GM23338 (cell line): ENCODE measurements around the gene SHISA6. TPM values are rescaled to one million over a fixed set of nuclear protein-coding genes. Genes with fewer than 3 reads are reported as not detected.

Source experiments
- ATAC-seq: fragments of 200-7000 bp; cut with Tn5 transposase; 3 replicates; pipeline ENCODE4 v1.9.1; 2020
- DNase-seq: peaks from one replicate; pipeline ENCODE4 v3.0.0-alpha.2; 2015; ENCODE audit warnings: low spot score
- H2AFZ ChIP-seq: fragments of 200-600 bp; sonication (generic); 2 replicates; pipeline ENCODE4 v1.8.0; 2016; ENCODE audit warnings: antibody characterized with exemption, mild to moderate bottlenecking, moderate library complexity
- H3F3A ChIP-seq: fragments of 200-600 bp; sonication (generic); replicated peaks from 2 replicates; pipeline ENCODE4 v1.8.0; 2017; ENCODE audit warnings: antibody characterized with exemption, mixed run types, low read depth
- H3K27ac ChIP-seq: fragments of 200-600 bp; sonication (generic); 2 replicates; pipeline ENCODE4 v1.6.1; 2016; ENCODE audit warnings: low read depth
- H3K27me3 ChIP-seq: fragments of 200-600 bp; sonication (generic); 2 replicates; pipeline ENCODE4 v1.8.0; 2016; ENCODE audit warnings: mild to moderate bottlenecking, mixed run types, moderate library complexity; ENCODE audit not compliant: insufficient read depth
- H3K36me3 ChIP-seq: fragments of 200-600 bp; sonication (generic); 2 replicates; pipeline ENCODE4 v1.8.0; 2016; ENCODE audit warnings: mild to moderate bottlenecking; ENCODE audit not compliant: insufficient read depth
- H3K4me1 ChIP-seq: fragments of 200-600 bp; sonication (generic); 2 replicates; pipeline ENCODE4 v1.8.0; 2016; ENCODE audit warnings: mild to moderate bottlenecking, moderate library complexity; ENCODE audit not compliant: insufficient read depth
- H3K4me2 ChIP-seq: fragments of 200-600 bp; sonication (generic); 2 replicates; pipeline ENCODE4 v1.7.1; 2017; ENCODE audit warnings: mixed run types
- H3K4me3 ChIP-seq: fragments of 200-600 bp; sonication (generic); 2 replicates; pipeline ENCODE4 v1.6.1; 2016; ENCODE audit warnings: mixed run types
- H3K79me2 ChIP-seq: fragments of 200-600 bp; sonication (generic); replicated peaks from 2 replicates; pipeline ENCODE4 v1.8.0; 2017; ENCODE audit warnings: mild to moderate bottlenecking; ENCODE audit not compliant: insufficient read depth
- H3K9me2 ChIP-seq: fragments of 200-600 bp; sonication (generic); 2 replicates; pipeline ENCODE4 v1.8.0; 2017; ENCODE audit not compliant: insufficient read depth
- H4K20me1 ChIP-seq: fragments of 200-600 bp; sonication (generic); replicated peaks from 2 replicates; pipeline ENCODE4 v1.8.0; 2017; ENCODE audit warnings: mild to moderate bottlenecking; ENCODE audit not compliant: insufficient read depth
- H3K27ac Mint-ChIP-seq: 2 replicates; pipeline ENCODE4 v1.8.0; 2020; ENCODE audit warnings: inconsistent platforms, mild to moderate bottlenecking, moderate library complexity, mixed read lengths
- H3K27me3 Mint-ChIP-seq: 3 replicates; pipeline ENCODE4 v1.8.0; 2022; ENCODE audit warnings: low read depth, mild to moderate bottlenecking, moderate library complexity, mixed read lengths, inconsistent platforms; ENCODE audit not compliant: insufficient read depth, poor library complexity
- H3K36me3 Mint-ChIP-seq: 3 replicates; pipeline ENCODE4 v1.8.0; 2021; ENCODE audit warnings: low read depth, mild to moderate bottlenecking, inconsistent platforms, moderate library complexity, mixed read lengths
- H3K4me1 Mint-ChIP-seq: 3 replicates; pipeline ENCODE4 v1.8.0; 2020; ENCODE audit warnings: mild to moderate bottlenecking, inconsistent platforms, mixed read lengths
- H3K4me3 Mint-ChIP-seq: 3 replicates; pipeline ENCODE4 v1.8.0; 2021; ENCODE audit warnings: moderate library complexity, mild to moderate bottlenecking, inconsistent platforms, mixed read lengths
- H3K9me3 Mint-ChIP-seq: 3 replicates; pipeline ENCODE4 v1.8.0; 2020; ENCODE audit warnings: moderate library complexity, mild to moderate bottlenecking, inconsistent platforms, mixed read lengths
- CREB1 ChIP-seq: fragments of 250-450 bp; sonication (Bioruptor Pico); IDR thresholded peaks from 2 replicates; pipeline ENCODE4 v1.5.0; 2020; ENCODE audit warnings: low read depth, mild to moderate bottlenecking, moderate library complexity
- EZH2 ChIP-seq: fragments of 200-600 bp; sonication (generic); IDR thresholded peaks from one replicate; pipeline ENCODE4 v1.8.0; 2017; ENCODE audit warnings: antibody characterized with exemption, mild to moderate bottlenecking, low read depth; ENCODE audit not compliant: unreplicated experiment
- EZH2phosphoT487 ChIP-seq: fragments of 200-600 bp; sonication (generic); IDR thresholded peaks from one replicate; pipeline ENCODE4 v1.8.1; 2018; ENCODE audit warnings: antibody characterized with exemption; ENCODE audit not compliant: unreplicated experiment
- JUNB ChIP-seq: IDR thresholded peaks from one replicate; pipeline ENCODE4 v1.6.1; 2016; ENCODE audit warnings: antibody characterized with exemption; ENCODE audit not compliant: unreplicated experiment
- NANOG ChIP-seq: IDR thresholded peaks from 2 replicates; pipeline ENCODE4 v1.6.1; 2016; ENCODE audit warnings: antibody characterized with exemption, borderline replicate concordance
- POLR2AphosphoS5 ChIP-seq: IDR thresholded peaks from 2 replicates; pipeline ENCODE4 v1.6.1; 2016; ENCODE audit warnings: antibody characterized with exemption, low read depth
- STAT1 ChIP-seq: IDR thresholded peaks from one replicate; pipeline ENCODE4 v1.6.1; 2016; ENCODE audit warnings: antibody characterized with exemption; ENCODE audit not compliant: unreplicated experiment
- ZNF114 ChIP-seq: fragments of 250-450 bp; sonication (Bioruptor Pico); IDR thresholded peaks from 2 replicates; pipeline ENCODE4 v1.5.0; 2020; ENCODE audit warnings: mild to moderate bottlenecking, moderate library complexity
- ZNF331 ChIP-seq: fragments of 250-450 bp; sonication (Bioruptor Pico); IDR thresholded peaks from 2 replicates; pipeline ENCODE4 v1.5.0; 2020; ENCODE audit warnings: low read depth, mild to moderate bottlenecking, moderate library complexity
- polyA plus RNA-seq: library from polyadenylated mRNA; unstranded; fragments of >200 nt; fragmentation: Nextera tagmentation; extraction: Ambion mirVana; gene quantifications from 2 replicates; pipeline ENCODE4 v1.2.1, GENCODE V29; 2016
- total RNA-seq: library from RNA; depleted of rRNA; stranded (reverse); fragments of >200 nt; shearing (Covaris generic); gene quantifications from 2 replicates; pipeline ENCODE4 v1.2.3, GENCODE V29; 2014
- TF ChIP-seq, protein P1 (sequence below), 2 experiments: fragments of 200-600 bp in 1 of 2; sonication (generic) in 1 of 2; conservative IDR thresholded peaks; 2 replicates each; pipeline versions ENCODE4 v1.5.1 to v1.6.1; 2016 to 2017; ENCODE audit warnings: antibody characterized with exemption in 2 of 2, low read depth in 2 of 2, mild to moderate bottlenecking in 2 of 2, moderate library complexity in 1 of 2
- TF ChIP-seq, protein P2 (sequence below): fragments of 250-450 bp; sonication (Bioruptor Pico); IDR thresholded peaks from 2 replicates; pipeline ENCODE4 v1.5.0; 2020; ENCODE audit warnings: mild to moderate bottlenecking, moderate library complexity
- TF ChIP-seq, protein P3 (sequence below): IDR thresholded peaks from one replicate; pipeline ENCODE4 v1.6.1; 2018; ENCODE audit warnings: antibody characterized with exemption; ENCODE audit not compliant: unreplicated experiment
- TF ChIP-seq, protein P4 (sequence below): IDR thresholded peaks from 2 replicates; pipeline ENCODE4 v1.6.1; 2016; ENCODE audit warnings: antibody characterized with exemption

SHISA6 gene
- total and polyA plus RNA-seq, 2 experiments from 2014 or later = 0.52 TPM; not detected in 1

DNA sequence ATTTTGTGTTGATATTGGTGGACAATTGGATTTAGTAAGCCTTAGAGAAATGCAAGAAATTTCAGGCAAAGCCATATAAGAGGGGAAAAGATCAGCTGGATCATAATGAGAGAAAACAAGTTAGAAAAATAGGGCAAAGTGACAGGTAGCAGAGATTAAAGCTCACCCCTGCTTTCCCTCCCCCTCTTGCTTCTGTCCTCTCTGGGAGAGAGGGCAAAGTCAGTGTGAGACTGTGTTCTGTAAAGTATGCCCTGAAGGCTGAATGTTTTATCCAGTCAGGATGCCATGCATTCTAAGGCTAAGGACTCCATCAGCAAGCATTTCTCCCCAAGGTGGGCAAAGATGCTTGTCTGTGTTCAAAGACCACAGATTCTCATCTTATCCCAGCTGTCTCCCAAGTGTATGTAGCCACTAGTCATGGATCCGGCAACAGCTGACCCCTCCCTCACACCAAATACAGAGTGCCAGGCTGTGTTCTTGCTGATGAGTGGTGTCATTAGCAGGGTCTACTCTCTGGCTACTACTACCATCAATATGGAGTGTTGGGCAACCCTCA is 221.1 kb downstream of the SHISA6 start:
- Mint-ChIP-seq H3K4me3 (no peak overlapping the region), H3K36me3 (peaks cover 42% of the 10 kb centered on the region), H3K27ac (no peak overlapping the region), H3K4me1 (no peaks in the 10 kb centered on the region), H3K9me3 (peaks cover 100% of the 10 kb centered on the region), H3K27me3 (peaks cover 9% of the 10 kb centered on the region)
- no peak for TF ChIP-seq EZH2phosphoT487
- no peak for TF ChIP-seq JUNB
- TF ChIP-seq ZNF331 (CRISPR knock-in tag) = no peak
- TF ChIP-seq STAT1 = no peak
- TF ChIP-seq, protein P1, sequence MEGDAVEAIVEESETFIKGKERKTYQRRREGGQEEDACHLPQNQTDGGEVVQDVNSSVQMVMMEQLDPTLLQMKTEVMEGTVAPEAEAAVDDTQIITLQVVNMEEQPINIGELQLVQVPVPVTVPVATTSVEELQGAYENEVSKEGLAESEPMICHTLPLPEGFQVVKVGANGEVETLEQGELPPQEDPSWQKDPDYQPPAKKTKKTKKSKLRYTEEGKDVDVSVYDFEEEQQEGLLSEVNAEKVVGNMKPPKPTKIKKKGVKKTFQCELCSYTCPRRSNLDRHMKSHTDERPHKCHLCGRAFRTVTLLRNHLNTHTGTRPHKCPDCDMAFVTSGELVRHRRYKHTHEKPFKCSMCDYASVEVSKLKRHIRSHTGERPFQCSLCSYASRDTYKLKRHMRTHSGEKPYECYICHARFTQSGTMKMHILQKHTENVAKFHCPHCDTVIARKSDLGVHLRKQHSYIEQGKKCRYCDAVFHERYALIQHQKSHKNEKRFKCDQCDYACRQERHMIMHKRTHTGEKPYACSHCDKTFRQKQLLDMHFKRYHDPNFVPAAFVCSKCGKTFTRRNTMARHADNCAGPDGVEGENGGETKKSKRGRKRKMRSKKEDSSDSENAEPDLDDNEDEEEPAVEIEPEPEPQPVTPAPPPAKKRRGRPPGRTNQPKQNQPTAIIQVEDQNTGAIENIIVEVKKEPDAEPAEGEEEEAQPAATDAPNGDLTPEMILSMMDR (conservative IDR thresholded peaks at IDR 0.05; ENCODE audit: low read depth in 2 of 2) = no peak
- no peak for TF ChIP-seq NANOG
- TF ChIP-seq, protein P2, sequence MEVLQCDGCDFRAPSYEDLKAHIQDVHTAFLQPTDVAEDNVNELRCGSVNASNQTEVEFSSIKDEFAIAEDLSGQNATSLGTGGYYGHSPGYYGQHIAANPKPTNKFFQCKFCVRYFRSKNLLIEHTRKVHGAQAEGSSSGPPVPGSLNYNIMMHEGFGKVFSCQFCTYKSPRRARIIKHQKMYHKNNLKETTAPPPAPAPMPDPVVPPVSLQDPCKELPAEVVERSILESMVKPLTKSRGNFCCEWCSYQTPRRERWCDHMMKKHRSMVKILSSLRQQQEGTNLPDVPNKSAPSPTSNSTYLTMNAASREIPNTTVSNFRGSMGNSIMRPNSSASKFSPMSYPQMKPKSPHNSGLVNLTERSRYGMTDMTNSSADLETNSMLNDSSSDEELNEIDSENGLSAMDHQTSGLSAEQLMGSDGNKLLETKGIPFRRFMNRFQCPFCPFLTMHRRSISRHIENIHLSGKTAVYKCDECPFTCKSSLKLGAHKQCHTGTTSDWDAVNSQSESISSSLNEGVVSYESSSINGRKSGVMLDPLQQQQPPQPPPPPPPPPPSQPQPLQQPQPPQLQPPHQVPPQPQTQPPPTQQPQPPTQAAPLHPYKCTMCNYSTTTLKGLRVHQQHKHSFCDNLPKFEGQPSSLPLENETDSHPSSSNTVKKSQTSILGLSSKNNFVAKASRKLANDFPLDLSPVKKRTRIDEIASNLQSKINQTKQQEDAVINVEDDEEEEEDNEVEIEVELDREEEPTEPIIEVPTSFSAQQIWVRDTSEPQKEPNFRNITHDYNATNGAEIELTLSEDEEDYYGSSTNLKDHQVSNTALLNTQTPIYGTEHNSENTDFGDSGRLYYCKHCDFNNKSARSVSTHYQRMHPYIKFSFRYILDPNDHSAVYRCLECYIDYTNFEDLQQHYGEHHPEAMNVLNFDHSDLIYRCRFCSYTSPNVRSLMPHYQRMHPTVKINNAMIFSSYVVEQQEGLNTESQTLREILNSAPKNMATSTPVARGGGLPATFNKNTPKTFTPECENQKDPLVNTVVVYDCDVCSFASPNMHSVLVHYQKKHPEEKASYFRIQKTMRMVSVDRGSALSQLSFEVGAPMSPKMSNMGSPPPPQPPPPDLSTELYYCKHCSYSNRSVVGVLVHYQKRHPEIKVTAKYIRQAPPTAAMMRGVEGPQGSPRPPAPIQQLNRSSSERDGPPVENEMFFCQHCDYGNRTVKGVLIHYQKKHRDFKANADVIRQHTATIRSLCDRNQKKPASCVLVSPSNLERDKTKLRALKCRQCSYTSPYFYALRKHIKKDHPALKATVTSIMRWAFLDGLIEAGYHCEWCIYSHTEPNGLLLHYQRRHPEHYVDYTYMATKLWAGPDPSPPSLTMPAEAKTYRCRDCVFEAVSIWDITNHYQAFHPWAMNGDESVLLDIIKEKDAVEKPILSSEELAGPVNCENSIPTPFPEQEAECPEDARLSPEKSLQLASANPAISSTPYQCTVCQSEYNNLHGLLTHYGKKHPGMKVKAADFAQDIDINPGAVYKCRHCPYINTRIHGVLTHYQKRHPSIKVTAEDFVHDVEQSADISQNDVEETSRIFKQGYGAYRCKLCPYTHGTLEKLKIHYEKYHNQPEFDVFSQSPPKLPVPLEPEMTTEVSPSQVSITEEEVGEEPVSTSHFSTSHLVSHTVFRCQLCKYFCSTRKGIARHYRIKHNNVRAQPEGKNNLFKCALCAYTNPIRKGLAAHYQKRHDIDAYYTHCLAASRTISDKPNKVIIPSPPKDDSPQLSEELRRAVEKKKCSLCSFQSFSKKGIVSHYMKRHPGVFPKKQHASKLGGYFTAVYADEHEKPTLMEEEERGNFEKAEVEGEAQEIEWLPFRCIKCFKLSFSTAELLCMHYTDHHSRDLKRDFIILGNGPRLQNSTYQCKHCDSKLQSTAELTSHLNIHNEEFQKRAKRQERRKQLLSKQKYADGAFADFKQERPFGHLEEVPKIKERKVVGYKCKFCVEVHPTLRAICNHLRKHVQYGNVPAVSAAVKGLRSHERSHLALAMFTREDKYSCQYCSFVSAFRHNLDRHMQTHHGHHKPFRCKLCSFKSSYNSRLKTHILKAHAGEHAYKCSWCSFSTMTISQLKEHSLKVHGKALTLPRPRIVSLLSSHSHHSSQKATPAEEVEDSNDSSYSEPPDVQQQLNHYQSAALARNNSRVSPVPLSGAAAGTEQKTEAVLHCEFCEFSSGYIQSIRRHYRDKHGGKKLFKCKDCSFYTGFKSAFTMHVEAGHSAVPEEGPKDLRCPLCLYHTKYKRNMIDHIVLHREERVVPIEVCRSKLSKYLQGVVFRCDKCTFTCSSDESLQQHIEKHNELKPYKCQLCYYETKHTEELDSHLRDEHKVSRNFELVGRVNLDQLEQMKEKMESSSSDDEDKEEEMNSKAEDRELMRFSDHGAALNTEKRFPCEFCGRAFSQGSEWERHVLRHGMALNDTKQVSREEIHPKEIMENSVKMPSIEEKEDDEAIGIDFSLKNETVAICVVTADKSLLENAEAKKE (CRISPR knock-in tag) = no peak
- TF ChIP-seq POLR2AphosphoS5 = no peak
- TF ChIP-seq CREB1 = no peak
- no peak for TF ChIP-seq EZH2
- TF ChIP-seq, protein P3, sequence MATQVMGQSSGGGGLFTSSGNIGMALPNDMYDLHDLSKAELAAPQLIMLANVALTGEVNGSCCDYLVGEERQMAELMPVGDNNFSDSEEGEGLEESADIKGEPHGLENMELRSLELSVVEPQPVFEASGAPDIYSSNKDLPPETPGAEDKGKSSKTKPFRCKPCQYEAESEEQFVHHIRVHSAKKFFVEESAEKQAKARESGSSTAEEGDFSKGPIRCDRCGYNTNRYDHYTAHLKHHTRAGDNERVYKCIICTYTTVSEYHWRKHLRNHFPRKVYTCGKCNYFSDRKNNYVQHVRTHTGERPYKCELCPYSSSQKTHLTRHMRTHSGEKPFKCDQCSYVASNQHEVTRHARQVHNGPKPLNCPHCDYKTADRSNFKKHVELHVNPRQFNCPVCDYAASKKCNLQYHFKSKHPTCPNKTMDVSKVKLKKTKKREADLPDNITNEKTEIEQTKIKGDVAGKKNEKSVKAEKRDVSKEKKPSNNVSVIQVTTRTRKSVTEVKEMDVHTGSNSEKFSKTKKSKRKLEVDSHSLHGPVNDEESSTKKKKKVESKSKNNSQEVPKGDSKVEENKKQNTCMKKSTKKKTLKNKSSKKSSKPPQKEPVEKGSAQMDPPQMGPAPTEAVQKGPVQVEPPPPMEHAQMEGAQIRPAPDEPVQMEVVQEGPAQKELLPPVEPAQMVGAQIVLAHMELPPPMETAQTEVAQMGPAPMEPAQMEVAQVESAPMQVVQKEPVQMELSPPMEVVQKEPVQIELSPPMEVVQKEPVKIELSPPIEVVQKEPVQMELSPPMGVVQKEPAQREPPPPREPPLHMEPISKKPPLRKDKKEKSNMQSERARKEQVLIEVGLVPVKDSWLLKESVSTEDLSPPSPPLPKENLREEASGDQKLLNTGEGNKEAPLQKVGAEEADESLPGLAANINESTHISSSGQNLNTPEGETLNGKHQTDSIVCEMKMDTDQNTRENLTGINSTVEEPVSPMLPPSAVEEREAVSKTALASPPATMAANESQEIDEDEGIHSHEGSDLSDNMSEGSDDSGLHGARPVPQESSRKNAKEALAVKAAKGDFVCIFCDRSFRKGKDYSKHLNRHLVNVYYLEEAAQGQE = no peak
- TF ChIP-seq ZNF114 (CRISPR knock-in tag) = no peak
- TF ChIP-seq, protein P4, sequence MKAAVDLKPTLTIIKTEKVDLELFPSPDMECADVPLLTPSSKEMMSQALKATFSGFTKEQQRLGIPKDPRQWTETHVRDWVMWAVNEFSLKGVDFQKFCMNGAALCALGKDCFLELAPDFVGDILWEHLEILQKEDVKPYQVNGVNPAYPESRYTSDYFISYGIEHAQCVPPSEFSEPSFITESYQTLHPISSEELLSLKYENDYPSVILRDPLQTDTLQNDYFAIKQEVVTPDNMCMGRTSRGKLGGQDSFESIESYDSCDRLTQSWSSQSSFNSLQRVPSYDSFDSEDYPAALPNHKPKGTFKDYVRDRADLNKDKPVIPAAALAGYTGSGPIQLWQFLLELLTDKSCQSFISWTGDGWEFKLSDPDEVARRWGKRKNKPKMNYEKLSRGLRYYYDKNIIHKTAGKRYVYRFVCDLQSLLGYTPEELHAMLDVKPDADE = no peak
- no peaks in the 10 kb centered on the region for H3K79me2 ChIP-seq
- no peaks in the 10 kb centered on the region for H3F3A ChIP-seq
- H3K4me2 ChIP-seq = no peak overlapping the region
- H3K4me1 ChIP-seq = no peaks in the 10 kb centered on the region
- no peak overlapping the region for H3K4me3 ChIP-seq
- H2AFZ ChIP-seq = no peak overlapping the region
- no peaks in the 10 kb centered on the region for H4K20me1 ChIP-seq
- DNase-seq (no peak), ATAC-seq (no peak)
- H3K9me2 ChIP-seq = no peaks in the 10 kb centered on the region
- no peak overlapping the region for H3K27ac ChIP-seq
- H3K27me3 ChIP-seq = no peaks in the 10 kb centered on the region
- no peaks in the 10 kb centered on the region for H3K36me3 ChIP-seq
